SIG-M5 treated with dmso at 0.1 percent for 504 hours (cell line): ENCODE measurements around the gene PARD3.
"Not testable (repeated sequence)": the region's sequence is repeated elsewhere in the genome, so short reads cannot be mapped to it uniquely, and the experiment has no call there.

Experiments
- DNase-seq: peaks from one replicate; lab custom pipeline; 2025; ENCODE audit not compliant: unreplicated experiment; lab: John Stamatoyannopoulos, UW

Gene PARD3

GRCh38 chr10:34800624-34801023 is 14.5 kb downstream of the PARD3 start:
- no peak for DNase-seq

GRCh38 chr10:34798654-34799053 is 16.4 kb downstream of the PARD3 start:
- no peak for DNase-seq

GRCh38 chr10:34797155-34797554 is 17.9 kb downstream of the PARD3 start:
- no peak for DNase-seq

GRCh38 chr10:34796133-34796532 is 19.0 kb downstream of the PARD3 start:
- no peak for DNase-seq

GRCh38 chr10:34795334-34795733 is 19.8 kb downstream of the PARD3 start:
- DNase-seq, result no peak

- no peak for DNase-seq
Observed at GRCh38 chr10:34794835-34795234, 20.3 kb downstream of the PARD3 start.

GRCh38 chr10:34793581-34793980 is 21.5 kb downstream of the PARD3 start:
- not testable (repeated sequence) for DNase-seq

GRCh38 chr10:34792881-34793280 is 22.2 kb downstream of the PARD3 start:
- no peak for DNase-seq

GRCh38 chr10:34791947-34792346 is 23.1 kb downstream of the PARD3 start:
- DNase-seq, result no peak

- no peak for DNase-seq
Observed at GRCh38 chr10:34791228-34791627, 23.9 kb downstream of the PARD3 start.

GRCh38 chr10:34789966-34790506 is 25.1 kb downstream of the PARD3 start:
- DNase-seq, result no peak

- no peak for DNase-seq
Observed at GRCh38 chr10:34786464-34786863, 28.6 kb downstream of the PARD3 start.

- DNase-seq, result no peak
Observed at GRCh38 chr10:34781711-34782110, 33.4 kb downstream of the PARD3 start.

GRCh38 chr10:34780818-34781380 is 34.2 kb downstream of the PARD3 start:
- peak; percentile 29 for DNase-seq

GRCh38 chr10:34778237-34778636 is 36.9 kb downstream of the PARD3 start:
- DNase-seq, result no peak

GRCh38 chr10:34776090-34776690 is 38.9 kb downstream of the PARD3 start:
- no peak for DNase-seq

GRCh38 chr10:34775044-34775637 is 40.0 kb downstream of the PARD3 start:
- DNase-seq, result no peak

- no peak for DNase-seq
Observed at GRCh38 chr10:34773636-34774630, 41.2 kb downstream of the PARD3 start.

GRCh38 chr10:34771525-34771924 is 43.6 kb downstream of the PARD3 start:
- no peak for DNase-seq

GRCh38 chr10:34771106-34771505 is 44.0 kb downstream of the PARD3 start:
- no peak for DNase-seq

- no peak for DNase-seq
Observed at GRCh38 chr10:34769899-34770298, 45.2 kb downstream of the PARD3 start.
